ENCODE measurements around the gene GRM4. TPM values are rescaled to one million over a fixed set of nuclear protein-coding genes. Genes with fewer than 3 reads are reported as not detected.

GRM4 gene
- total RNA-seq, 2 donors from 2014 or later: 0.07 TPM; not detected in 1

DNA sequence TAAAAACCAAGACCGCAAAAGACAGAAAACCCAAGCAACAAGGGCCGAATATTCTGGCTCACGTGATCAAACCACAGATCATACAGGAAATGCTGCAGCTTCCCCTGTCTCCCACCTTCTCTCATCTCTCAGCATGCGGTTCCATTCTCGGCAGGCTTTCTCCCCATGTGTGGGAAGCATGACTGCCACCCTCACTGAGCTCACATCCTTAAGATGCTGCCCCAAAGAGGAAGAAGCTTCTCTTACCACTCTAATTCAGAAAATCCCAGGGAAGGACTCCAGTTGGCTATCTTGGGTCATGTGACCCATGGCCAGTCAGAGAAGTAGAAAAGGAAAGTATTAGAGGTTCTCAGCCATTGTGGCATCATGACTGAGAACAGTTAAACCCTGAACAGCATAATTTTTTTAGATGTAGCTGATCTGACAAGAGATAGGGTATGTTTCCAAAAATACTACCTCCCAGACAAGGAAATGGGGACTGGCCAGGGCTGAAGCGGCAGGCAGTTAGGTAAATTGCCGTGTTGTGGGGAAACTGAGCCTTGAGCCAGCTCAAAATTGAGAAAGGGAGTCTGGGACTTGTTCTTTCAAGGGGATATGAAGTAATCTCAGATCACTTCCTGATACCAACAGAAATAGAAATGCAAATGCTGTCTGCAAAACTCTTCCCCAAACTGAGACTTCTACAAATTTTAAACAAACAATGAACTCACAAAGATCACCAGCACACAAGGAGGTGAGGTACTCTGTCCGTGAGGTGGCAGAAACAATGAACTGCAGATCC, 37.1 kb upstream of the GRM4 start:
- Histone ChIP-seq H3K9me3 (no peaks in the 10 kb centered on the region), H3K27ac (no peak overlapping the region), H3K9ac (ENCODE audit: low read depth in 2 of 2, low read length in 2 of 2) (no peak overlapping the region), H3K4me3 (no peak overlapping the region), H3K27me3 (no peaks in the 10 kb centered on the region), H3K36me3 (no peaks in the 10 kb centered on the region), H3K4me1 (no peaks in the 10 kb centered on the region)
- DNase-seq: peak; percentile 27
- TF ChIP-seq, protein P1, sequence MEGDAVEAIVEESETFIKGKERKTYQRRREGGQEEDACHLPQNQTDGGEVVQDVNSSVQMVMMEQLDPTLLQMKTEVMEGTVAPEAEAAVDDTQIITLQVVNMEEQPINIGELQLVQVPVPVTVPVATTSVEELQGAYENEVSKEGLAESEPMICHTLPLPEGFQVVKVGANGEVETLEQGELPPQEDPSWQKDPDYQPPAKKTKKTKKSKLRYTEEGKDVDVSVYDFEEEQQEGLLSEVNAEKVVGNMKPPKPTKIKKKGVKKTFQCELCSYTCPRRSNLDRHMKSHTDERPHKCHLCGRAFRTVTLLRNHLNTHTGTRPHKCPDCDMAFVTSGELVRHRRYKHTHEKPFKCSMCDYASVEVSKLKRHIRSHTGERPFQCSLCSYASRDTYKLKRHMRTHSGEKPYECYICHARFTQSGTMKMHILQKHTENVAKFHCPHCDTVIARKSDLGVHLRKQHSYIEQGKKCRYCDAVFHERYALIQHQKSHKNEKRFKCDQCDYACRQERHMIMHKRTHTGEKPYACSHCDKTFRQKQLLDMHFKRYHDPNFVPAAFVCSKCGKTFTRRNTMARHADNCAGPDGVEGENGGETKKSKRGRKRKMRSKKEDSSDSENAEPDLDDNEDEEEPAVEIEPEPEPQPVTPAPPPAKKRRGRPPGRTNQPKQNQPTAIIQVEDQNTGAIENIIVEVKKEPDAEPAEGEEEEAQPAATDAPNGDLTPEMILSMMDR (IDR thresholded peaks at IDR 0.05): no peak
- intact Hi-C loops (cut with DNase I): no loop called here

DNA sequence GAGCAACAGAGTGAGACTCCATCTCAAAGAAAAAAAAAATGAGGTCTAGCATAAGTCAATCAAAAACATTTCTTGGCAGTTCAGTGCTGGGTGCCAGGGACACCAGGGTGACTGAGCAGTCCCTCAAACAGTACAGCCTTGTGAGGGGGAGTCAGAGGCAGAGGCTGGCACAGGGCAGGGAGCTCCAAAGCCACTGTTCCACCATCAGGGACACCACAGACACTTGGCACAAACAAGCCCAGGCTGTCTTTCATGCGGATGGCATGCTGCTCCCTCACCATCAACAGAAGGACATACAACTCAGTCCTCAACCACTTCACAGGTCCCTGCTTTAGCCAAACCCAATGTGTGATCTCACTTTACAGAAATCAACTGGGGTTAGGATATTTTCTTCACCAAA, 36.0 kb upstream of the GRM4 start:
- no peak for DNase-seq
- Histone ChIP-seq H3K9ac (ENCODE audit: low read depth in 2 of 2, low read length in 2 of 2) (no peak overlapping the region), H3K27me3 (no peaks in the 10 kb centered on the region), H3K27ac (no peak overlapping the region), H3K4me1 (no peaks in the 10 kb centered on the region), H3K4me3 (no peak overlapping the region), H3K36me3 (no peaks in the 10 kb centered on the region), H3K9me3 (no peaks in the 10 kb centered on the region)
- intact Hi-C loops (cut with DNase I): no loop called here
- TF ChIP-seq, protein P1 (IDR thresholded peaks at IDR 0.05): no peak

DNA sequence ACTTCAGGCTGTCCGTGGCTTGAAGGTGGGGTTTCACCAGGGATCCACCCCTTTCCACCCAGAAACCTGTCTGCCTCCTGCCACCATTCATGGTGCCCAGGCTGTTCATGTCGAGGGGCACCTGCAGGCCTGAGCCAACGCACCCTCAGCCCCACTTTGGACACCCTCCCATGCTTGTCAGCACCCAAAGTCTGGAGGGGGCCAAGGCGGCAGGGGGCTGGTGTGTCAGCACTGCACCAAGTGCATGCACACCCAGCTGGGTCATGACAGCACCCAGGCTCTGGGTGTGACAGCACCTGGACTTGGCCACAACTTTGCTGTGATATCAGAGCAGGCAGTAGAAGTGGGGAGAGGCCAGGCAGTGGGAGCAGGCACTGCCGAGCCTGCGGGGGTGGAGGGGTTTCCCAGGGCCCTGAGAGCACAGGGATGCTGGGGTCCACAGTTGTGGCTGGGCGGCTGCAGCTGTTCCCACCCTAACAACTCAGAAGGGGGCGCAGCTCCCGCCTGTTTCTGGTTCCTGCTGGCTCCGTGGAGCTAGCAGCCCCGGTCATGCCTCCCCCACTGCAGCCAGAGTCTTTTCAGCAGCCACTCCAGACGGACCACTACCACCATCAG, 33.3 kb upstream of the GRM4 start:
- Histone ChIP-seq H3K36me3 (no peaks in the 10 kb centered on the region), H3K4me3 (no peak overlapping the region), H3K27ac (no peak overlapping the region), H3K9me3 (no peaks in the 10 kb centered on the region), H3K9ac (ENCODE audit: low read depth in 2 of 2, low read length in 2 of 2) (peak overlapping the region in 1 of 2 donors; percentile 12), H3K4me1 (no peaks in the 10 kb centered on the region), H3K27me3 (no peaks in the 10 kb centered on the region)
- DNase-seq: no peak
- TF ChIP-seq, protein P1 (IDR thresholded peaks at IDR 0.05): no peak
- intact Hi-C loops (cut with DNase I): no loop called here

DNA sequence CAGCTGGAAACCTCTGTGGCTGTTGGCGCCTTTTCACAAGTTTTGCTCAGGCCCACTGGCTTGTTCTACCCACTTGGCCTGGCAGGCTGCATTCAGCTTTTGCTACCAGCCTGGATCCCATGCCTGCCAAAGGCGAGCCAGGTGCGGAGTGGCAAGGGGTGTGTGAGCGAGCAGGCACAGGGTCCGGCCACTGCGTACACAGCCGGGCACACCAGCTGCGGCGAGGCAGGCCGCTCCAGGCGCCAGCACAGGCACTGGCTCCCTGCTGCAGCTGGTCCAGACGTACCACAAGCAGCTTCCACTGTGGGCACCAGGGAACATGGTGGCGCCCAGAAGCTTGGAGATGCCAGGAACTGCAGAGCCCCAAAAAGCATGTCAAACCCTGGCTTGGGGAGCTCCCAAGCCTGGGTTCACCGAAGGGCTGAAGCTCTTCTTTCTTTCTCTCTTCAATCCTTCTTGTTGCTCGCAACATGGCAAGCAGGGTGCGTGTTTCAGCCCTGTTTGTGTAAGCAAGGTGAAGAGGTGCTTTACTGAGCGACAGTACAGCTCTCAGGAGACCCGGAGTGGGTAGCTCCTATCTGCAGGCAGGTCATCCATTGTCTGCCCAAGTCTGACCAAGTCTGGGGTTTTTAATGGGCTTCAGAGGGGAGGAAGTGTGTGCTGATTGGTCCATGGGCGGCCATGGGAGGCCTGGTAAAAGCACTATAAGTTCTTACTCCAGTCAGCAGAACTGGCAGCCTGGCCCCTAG, 32.6 kb upstream of the GRM4 start:
- intact Hi-C loops (cut with DNase I): no loop called here
- TF ChIP-seq, protein P1 (IDR thresholded peaks at IDR 0.05): no peak
- Histone ChIP-seq H3K9me3 (no peaks in the 10 kb centered on the region), H3K36me3 (no peaks in the 10 kb centered on the region), H3K27ac (no peak overlapping the region), H3K4me3 (no peak overlapping the region), H3K4me1 (no peaks in the 10 kb centered on the region), H3K27me3 (no peaks in the 10 kb centered on the region), H3K9ac (ENCODE audit: low read depth in 2 of 2, low read length in 2 of 2) (no peak overlapping the region)
- no peak for DNase-seq

DNA sequence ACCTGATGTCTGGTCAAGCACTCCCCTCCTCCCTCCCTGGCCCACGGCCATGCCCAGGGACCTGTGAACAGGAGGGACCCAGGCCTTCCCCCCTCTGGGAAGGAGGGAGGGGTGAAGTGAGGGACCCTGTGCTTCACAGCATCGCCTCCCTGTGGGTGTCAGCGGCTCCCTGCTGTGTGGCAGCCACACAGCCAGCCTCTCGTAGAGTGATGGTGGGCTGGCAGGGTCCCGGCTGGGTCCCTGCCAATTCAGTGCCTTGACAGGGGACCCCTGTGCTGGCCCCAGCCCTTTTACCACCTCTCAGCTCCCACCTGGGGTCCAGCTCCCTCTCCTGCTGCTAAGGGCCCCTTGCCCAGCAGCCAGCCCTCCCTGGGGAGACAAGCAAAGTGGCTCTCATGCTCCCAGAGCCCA, 31.3 kb upstream of the GRM4 start:
- Histone ChIP-seq H3K36me3 (no peaks in the 10 kb centered on the region), H3K4me3 (no peak overlapping the region), H3K4me1 (no peaks in the 10 kb centered on the region), H3K9ac (ENCODE audit: low read depth in 2 of 2, low read length in 2 of 2) (no peak overlapping the region), H3K27ac (no peak overlapping the region), H3K27me3 (no peaks in the 10 kb centered on the region), H3K9me3 (no peaks in the 10 kb centered on the region)
- intact Hi-C loops (cut with DNase I): no loop called here
- TF ChIP-seq, protein P1 (IDR thresholded peaks at IDR 0.05): no peak
- DNase-seq: no peak

All from colonic mucosa (tissue), 4 donors.